ENCODE data around the gene YARS1. TPM values are rescaled to one million over a fixed set of nuclear protein-coding genes. Genes with fewer than 3 reads are reported as not detected.

Gene YARS1
- total RNA-seq, 1 donor from 2014 or later, result 101 TPM

- Mint-ChIP-seq H3K9me3 (ENCODE audit: low read depth) (no peaks in the 10 kb centered on the region), H3K27ac (no peak overlapping the region), H3K4me1 (ENCODE audit: low read depth) (no peaks in the 10 kb centered on the region), H3K36me3 (ENCODE audit: insufficient read depth) (peaks cover 21% of the 10 kb centered on the region), H3K4me3 (ENCODE audit: low read depth) (no peak overlapping the region), H3K27me3 (no peaks in the 10 kb centered on the region)
- DNase-seq (ENCODE audit: low spot score, unreplicated experiment), result no peak
- TF ChIP-seq CTCF (IDR thresholded peaks at IDR 0.05; ENCODE audit: unreplicated experiment), result no peak
Measured at GRCh38 chr1:32779242-32779641, 37.9 kb downstream of the YARS1 start.

- TF ChIP-seq CTCF (IDR thresholded peaks at IDR 0.05; ENCODE audit: unreplicated experiment), result no peak
- Mint-ChIP-seq H3K4me1 (ENCODE audit: low read depth) (peaks cover 3% of the 10 kb centered on the region), H3K4me3 (ENCODE audit: low read depth) (no peak overlapping the region), H3K9me3 (ENCODE audit: low read depth) (no peaks in the 10 kb centered on the region), H3K27ac (no peak overlapping the region), H3K27me3 (no peaks in the 10 kb centered on the region), H3K36me3 (ENCODE audit: insufficient read depth) (peaks cover 26% of the 10 kb centered on the region)
- DNase-seq (ENCODE audit: low spot score, unreplicated experiment), result no peak
Measured at GRCh38 chr1:32775640-32776337, 41.4 kb downstream of the YARS1 start.

- H3K36me3 Mint-ChIP-seq (ENCODE audit: insufficient read depth), result peaks cover 22% of the 10 kb centered on the region
Measured at GRCh38 chr1:32774950-32775634, 42.1 kb downstream of the YARS1 start.

GRCh38 chr1:32774464-32774808 lies 42.7 kb downstream of the YARS1 start:
- H3K4me3 Mint-ChIP-seq (ENCODE audit: low read depth), result no peak overlapping the region

More at GRCh38 chr1:32774950-32775634, 42.1 kb downstream of the YARS1 start:
- Mint-ChIP-seq H3K9me3 (ENCODE audit: low read depth) (no peaks in the 10 kb centered on the region), H3K4me1 (ENCODE audit: low read depth) (peaks cover 3% of the 10 kb centered on the region), H3K27ac (no peak overlapping the region), H3K4me3 (ENCODE audit: low read depth) (no peak overlapping the region), H3K27me3 (no peaks in the 10 kb centered on the region)
- no peak for TF ChIP-seq CTCF (IDR thresholded peaks at IDR 0.05; ENCODE audit: unreplicated experiment)
- no peak for DNase-seq (ENCODE audit: low spot score, unreplicated experiment)

More at GRCh38 chr1:32774464-32774808, 42.7 kb downstream of the YARS1 start:
- H3K9me3 Mint-ChIP-seq (ENCODE audit: low read depth), result no peaks in the 10 kb centered on the region
- H3K36me3 Mint-ChIP-seq (ENCODE audit: insufficient read depth), result peaks cover 19% of the 10 kb centered on the region
- DNase-seq (ENCODE audit: low spot score, unreplicated experiment), result no peak
- no peak overlapping the region for H3K27ac Mint-ChIP-seq
- H3K4me1 Mint-ChIP-seq (ENCODE audit: low read depth), result peaks cover 3% of the 10 kb centered on the region
- TF ChIP-seq CTCF (IDR thresholded peaks at IDR 0.05; ENCODE audit: unreplicated experiment), result no peak
- no peaks in the 10 kb centered on the region for H3K27me3 Mint-ChIP-seq

Measured in progenitor cell of endocrine pancreas (in vitro differentiated cells).